ENCODE data around the gene CPA1. TPM values are rescaled to one million over a fixed set of nuclear protein-coding genes. Genes with fewer than 3 reads are reported as not detected.

The CPA1 gene
- total and polyA plus RNA-seq, 10 of the 15 experiments (the other 5 are each of a cell fraction or from before 2014, with no cell fraction given), result 8.0 TPM; not detected in 9

DNA sequence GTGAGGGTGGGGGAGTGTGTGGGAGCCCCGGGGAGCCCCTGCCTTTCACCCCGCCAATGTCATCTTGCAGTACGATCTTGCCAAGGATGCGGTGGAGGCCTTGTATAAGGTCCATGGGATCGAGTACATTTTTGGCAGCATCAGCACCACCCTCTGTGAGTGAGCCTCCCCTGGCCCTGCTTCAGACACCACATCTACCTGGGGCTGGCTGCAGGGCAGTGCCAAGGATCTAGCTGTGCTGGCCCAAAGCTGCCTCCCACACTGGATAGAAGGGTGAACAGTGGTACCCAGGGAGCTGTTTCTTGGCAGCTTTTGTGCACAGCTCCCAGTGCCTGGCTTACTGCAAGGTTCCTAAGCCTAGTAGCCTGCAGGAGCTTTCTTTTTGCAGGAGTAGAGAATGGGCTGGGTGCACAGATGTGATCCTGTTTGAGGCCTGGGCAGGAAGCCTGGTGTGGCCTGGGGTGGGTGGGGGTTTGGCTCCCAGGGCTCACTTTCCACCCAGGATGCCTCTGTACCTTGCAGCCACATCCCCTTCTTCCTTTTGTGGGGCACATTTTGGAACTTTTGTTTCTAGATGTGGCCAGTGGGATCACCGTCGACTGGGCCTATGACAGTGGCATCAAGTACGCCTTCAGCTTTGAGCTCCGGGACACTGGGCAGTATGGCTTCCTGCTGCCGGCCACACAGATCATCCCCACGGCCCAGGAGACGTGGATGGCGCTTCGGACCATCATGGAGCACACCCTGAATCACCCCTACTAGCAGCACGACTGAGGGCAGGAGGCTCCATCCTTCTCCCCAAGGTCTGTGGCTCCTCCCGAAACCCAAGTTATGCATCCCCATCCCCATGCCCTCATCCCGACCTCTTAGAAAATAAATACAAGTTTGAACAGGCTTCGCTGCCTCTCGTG lies 12.2 kb upstream of the CPA1 start:
- Histone ChIP-seq H3K9ac (ENCODE audit: control insufficient read depth, insufficient read depth, low read length) (no peak overlapping the region), H3K4me1 (ENCODE audit: control insufficient read depth, insufficient read depth, low read length) (peaks cover 13% of the 10 kb centered on the region), H3K27ac (ENCODE audit: control insufficient read depth, insufficient read depth) (no peak overlapping the region), H3K36me3 (ENCODE audit: control insufficient read depth in 2 of 2, insufficient read depth in 2 of 2, low read length in 1 of 2) (no peaks in the 10 kb centered on the region), H3K4me2 (ENCODE audit: control insufficient read depth, insufficient read depth) (no peak overlapping the region), H2AFZ (ENCODE audit: control insufficient read depth, low read depth, low read length) (no peak overlapping the region), H3K27me3 (replicated peaks in 1 of 2; ENCODE audit: control insufficient read depth in 2 of 2, insufficient read depth in 2 of 2, low read length in 1 of 2) (no peaks in the 10 kb centered on the region), H3K9me3 (replicated peaks; ENCODE audit: control insufficient read depth, insufficient read depth, low read length) (no peaks in the 10 kb centered on the region; the same call in 2 of the 3 replicates), H3K79me2 (ENCODE audit: control insufficient read depth, insufficient read depth, low read length) (no peaks in the 10 kb centered on the region), H4K20me1 (ENCODE audit: control insufficient read depth, insufficient read depth) (no peaks in the 10 kb centered on the region), H3K4me3 (no peak overlapping the region)
- ATAC-seq, result no peak
- ChIA-PET RAD21 (ENCODE audit: unreplicated experiment) (interaction anchor here (1.0 kb wide), 1 partner anchor 108 kb away, joined by 3 read pairs; no protein-coding TSS in a partner anchor), CTCF (no interaction called here), SMC1A (ENCODE audit: uncharacterized antibody, unreplicated experiment) (interaction anchor here (1.0 kb wide), 1 partner anchor 13 kb away, joined by 5 read pairs; no protein-coding TSS in a partner anchor), POLR2A (no interaction called here)
- intact Hi-C loops (cut with micrococcal nuclease; ENCODE audit: unreplicated experiment) (loop anchor here (5.0 kb wide), 2 partner anchors 119 to 126 kb away; no protein-coding TSS in a partner anchor), in situ Hi-C loops (cut with MboI) (no loop called here)
- no peak for TF ChIP-seq HSF1 (IDR thresholded peaks at IDR 0.05; ENCODE audit: low read depth, low read length)
- FAIRE-seq, result no peak
- BruUV-seq (replicated peaks), result no TSS peak
- WGBS (ENCODE audit: insufficient coverage, insufficient replicate concordance, low lambda C conversion rate, missing lambda C conversion rate), result 71% methylated on average over 19 of the region's 19 CpGs
- DNase-seq (ENCODE audit: low read depth, low spot score), result no peak

DNA sequence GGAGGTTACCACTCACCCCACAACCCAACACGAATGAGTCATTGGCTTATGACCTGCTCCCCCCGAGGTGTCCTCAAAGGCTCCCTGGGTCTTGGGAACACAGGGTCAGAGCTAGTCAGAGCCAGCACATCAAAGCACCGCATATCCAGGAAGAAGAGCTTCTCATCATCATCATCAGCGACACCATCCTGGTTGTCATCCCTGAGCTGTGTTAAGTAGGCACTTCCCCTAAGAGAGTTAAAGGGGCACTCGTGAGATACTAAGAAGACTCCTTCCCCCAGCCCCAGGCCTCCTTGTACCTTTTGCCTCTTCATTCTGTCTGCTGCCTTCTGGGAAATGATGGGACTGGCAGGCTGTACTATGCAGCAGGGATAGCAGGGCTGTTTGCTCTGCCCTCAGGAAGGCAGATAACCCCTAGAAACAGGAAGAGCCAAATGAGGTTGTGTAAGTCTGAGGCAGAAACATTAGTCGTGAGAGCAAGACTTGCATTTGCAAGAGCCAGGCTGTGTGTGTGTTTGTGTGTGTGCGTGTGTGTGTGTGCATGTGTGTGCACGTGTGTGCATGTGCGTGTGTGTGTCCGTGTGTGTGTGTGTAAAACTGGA lies 11.1 kb upstream of the CPA1 start:
- no peak for FAIRE-seq

More for the DNA sequence above, 11.1 kb upstream of the CPA1 start:
- intact Hi-C loops (cut with micrococcal nuclease; ENCODE audit: unreplicated experiment), result loop anchor here (5.0 kb wide), 2 partner anchors 118 to 127 kb away; no protein-coding TSS in a partner anchor
- Histone ChIP-seq H3K4me2 (ENCODE audit: control insufficient read depth, insufficient read depth) (no peak overlapping the region), H3K36me3 (ENCODE audit: control insufficient read depth in 2 of 2, insufficient read depth in 2 of 2, low read length in 1 of 2) (no peaks in the 10 kb centered on the region), H3K27ac (ENCODE audit: control insufficient read depth, insufficient read depth) (no peak overlapping the region), H3K9ac (ENCODE audit: control insufficient read depth, insufficient read depth, low read length) (no peak overlapping the region), H2AFZ (ENCODE audit: control insufficient read depth, low read depth, low read length) (peak overlapping the region; percentile 8), H4K20me1 (ENCODE audit: control insufficient read depth, insufficient read depth) (no peaks in the 10 kb centered on the region), H3K9me3 (replicated peaks; ENCODE audit: control insufficient read depth, insufficient read depth, low read length) (no peaks in the 10 kb centered on the region; the same call in 2 of the 3 replicates), H3K27me3 (replicated peaks in 1 of 2; ENCODE audit: control insufficient read depth in 2 of 2, insufficient read depth in 2 of 2, low read length in 1 of 2) (no peaks in the 10 kb centered on the region), H3K4me3 (no peak overlapping the region), H3K79me2 (ENCODE audit: control insufficient read depth, insufficient read depth, low read length) (no peaks in the 10 kb centered on the region), H3K4me1 (ENCODE audit: control insufficient read depth, insufficient read depth, low read length) (peaks cover 13% of the 10 kb centered on the region)
- DNase-seq (ENCODE audit: low read depth, low spot score), result no peak
- CTCF ChIA-PET, result interaction anchor here (0.6 kb wide), 2 partner anchors 309 to 608 kb away, joined by 3 read pairs; no protein-coding TSS in a partner anchor
- 45% methylated on average over 10 of the region's 10 CpGs for WGBS (ENCODE audit: insufficient coverage, insufficient replicate concordance, low lambda C conversion rate, missing lambda C conversion rate)
- POLR2A ChIA-PET, result no interaction called here
- TF ChIP-seq SRF (IDR thresholded peaks at IDR 0.05; ENCODE audit: low read depth in 2 of 2, low read length in 2 of 2), result peak; percentile 37 to 73; a peak in 3 of 4 replicates
- no peak for TF ChIP-seq CHD1 (IDR thresholded peaks at IDR 0.05; ENCODE audit: low read depth, low read length)
- no peak for TF ChIP-seq SPI1 (IDR thresholded peaks at IDR 0.05; ENCODE audit: borderline replicate concordance, insufficient read depth, low read depth, low read length)
- TF ChIP-seq BCL3 (IDR thresholded peaks at IDR 0.05; ENCODE audit: borderline replicate concordance, insufficient read depth, low read depth, low read length, poor library complexity, severe bottlenecking), result peak; percentile 86
- in situ Hi-C loops (cut with MboI), result no loop called here
- BruUV-seq (replicated peaks), result no TSS peak
- no peak for ATAC-seq
- SMC1A ChIA-PET (ENCODE audit: uncharacterized antibody, unreplicated experiment), result no interaction called here
- RAD21 ChIA-PET (ENCODE audit: unreplicated experiment), result no interaction called here
